Retinal pigment epithelial cell (primary cell): ENCODE measurements around the gene PLCL2.

ENCODE experiments used
- DNase-seq: peaks from one replicate; pipeline ENCODE4 v3.0.0-alpha.2; 2010; ENCODE audit warnings: low read depth
- H3K4me3 ChIP-seq: 2 replicates; pipeline ENCODE4 v1.5.1; 2011; ENCODE audit warnings: mild to moderate bottlenecking, low read length, control low read depth, moderate library complexity
- TF ChIP-seq, protein P1 (sequence below): conservative IDR thresholded peaks from 2 replicates; pipeline ENCODE4 v1.5.1; 2011; ENCODE audit warnings: low read depth, low read length, control low read depth, inconsistent platforms

Gene PLCL2

DNA sequence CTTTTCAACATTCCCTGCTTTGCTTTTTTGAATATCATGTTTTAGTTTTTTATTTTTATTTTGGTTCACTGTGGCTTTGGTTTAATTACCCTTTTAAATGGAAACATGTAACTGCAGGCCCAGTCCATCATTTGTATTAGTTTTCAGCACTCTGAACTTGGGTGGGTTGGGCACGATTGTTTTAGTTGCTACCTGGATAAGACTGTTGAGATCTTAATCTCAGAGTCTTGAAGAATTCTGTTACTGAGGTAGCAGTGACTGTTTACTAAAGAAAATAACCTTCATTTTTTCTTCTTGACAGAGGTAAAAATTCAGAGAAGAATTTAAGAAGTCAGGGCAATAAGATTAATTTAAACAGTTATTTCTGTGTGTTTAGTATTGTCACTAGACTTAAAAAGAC lies 15.2 kb downstream of the PLCL2 start:
- no peak for DNase-seq
- no peak overlapping the region for H3K4me3 ChIP-seq
- TF ChIP-seq, protein P1, sequence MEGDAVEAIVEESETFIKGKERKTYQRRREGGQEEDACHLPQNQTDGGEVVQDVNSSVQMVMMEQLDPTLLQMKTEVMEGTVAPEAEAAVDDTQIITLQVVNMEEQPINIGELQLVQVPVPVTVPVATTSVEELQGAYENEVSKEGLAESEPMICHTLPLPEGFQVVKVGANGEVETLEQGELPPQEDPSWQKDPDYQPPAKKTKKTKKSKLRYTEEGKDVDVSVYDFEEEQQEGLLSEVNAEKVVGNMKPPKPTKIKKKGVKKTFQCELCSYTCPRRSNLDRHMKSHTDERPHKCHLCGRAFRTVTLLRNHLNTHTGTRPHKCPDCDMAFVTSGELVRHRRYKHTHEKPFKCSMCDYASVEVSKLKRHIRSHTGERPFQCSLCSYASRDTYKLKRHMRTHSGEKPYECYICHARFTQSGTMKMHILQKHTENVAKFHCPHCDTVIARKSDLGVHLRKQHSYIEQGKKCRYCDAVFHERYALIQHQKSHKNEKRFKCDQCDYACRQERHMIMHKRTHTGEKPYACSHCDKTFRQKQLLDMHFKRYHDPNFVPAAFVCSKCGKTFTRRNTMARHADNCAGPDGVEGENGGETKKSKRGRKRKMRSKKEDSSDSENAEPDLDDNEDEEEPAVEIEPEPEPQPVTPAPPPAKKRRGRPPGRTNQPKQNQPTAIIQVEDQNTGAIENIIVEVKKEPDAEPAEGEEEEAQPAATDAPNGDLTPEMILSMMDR, result no peak

DNA sequence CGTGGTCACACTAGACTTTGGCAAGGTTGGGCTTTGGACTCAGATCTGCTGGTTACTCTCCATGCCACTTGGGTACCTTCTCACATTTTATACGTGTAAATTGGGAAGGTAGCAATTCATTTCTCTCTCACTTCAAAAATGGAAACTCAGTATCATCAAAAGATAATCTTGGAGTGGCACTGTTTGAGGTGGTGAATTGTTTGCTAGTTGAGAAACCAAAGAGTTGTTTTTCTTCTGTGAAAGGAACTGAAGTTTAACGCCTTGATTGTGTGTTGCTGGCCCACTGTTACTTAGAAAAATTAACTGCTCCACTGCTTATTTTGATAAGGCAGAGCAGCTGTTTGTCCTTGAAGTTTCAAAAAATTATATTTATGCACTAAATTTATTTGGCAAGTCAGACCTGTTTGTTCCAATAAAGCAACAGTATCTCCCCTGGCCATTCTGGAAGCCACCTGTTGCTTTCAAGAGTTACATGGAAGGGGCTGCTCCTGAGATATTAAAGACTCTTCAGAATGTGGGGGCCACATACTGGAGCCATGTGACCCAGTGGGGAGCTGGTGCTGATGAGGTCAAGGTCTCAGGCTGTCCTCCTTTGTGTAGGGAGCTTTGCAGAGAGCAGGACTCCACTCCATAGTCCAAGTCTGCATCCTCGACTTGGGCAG lies 16.2 kb downstream of the PLCL2 start:
- TF ChIP-seq, protein P1, result no peak
- no peak for DNase-seq
- no peak overlapping the region for H3K4me3 ChIP-seq

DNA sequence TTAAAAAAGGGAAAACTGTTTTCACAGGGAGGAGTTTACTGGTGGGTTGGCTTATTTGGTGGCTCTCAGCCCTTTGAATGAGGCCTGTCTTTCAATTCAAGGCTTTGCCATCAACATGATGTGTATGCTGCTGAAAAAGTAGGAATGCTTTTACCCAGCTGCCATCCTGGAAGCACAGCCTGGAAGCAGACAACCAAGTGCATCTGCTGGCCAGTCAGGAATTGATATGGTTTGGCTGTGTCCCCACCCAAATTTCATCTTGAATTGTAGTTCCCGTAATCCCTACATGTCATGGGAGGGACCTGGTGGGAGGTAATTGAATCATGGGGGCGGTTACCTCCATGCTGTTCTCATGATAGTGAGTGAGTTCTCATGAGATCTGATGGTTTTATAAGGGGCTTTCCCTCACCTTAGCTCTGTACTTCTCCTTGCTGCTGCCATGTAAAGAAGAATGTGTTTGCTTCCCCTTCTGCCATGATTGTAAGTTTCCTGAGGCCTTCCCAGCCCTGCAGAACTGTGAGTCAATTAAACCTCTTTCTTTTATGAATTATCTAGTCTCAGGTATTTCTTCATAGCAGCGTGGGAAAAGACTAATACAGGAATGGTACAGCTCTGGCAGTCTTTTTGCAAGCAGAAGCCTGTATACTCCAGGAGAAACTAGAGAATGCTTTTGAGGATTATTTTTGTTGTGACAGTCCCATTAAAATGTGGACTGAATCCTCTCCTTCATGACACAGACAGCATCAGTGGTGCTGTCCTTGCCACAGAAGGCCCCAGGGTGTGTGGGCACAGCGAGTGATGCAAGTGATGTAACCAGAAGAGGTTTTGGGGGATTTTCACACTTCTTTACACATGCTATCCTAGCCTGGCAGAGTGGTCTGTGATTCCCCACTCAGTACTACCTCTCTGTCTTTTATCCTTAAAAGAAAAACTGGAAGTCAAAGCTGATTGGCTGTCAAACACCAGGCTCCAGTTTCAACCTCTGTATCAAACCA lies 20.0 kb downstream of the PLCL2 start:
- H3K4me3 ChIP-seq, result no peak overlapping the region
- TF ChIP-seq, protein P1, result no peak
- no peak for DNase-seq

DNA sequence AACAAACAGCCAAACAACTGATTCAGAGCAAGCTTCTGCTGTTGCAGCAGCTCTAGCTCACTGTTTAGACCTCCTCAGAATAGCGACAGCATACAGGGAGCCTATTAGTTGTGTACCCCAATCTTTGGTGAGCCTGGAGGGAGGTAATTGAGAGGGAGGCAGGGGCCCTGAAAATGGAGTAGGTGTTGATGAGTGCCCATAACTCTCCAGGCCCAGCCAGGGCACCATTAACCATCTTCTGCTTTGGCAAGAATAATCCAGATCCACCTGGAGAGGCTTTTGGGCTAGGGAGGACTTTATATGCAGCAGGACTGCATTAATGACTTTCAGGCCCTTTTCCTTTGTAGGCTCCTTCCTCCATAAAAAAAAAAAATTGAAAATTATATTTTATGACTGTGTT lies 20.9 kb downstream of the PLCL2 start:
- DNase-seq, result no peak
- TF ChIP-seq, protein P1, result no peak
- H3K4me3 ChIP-seq, result no peak overlapping the region

DNA sequence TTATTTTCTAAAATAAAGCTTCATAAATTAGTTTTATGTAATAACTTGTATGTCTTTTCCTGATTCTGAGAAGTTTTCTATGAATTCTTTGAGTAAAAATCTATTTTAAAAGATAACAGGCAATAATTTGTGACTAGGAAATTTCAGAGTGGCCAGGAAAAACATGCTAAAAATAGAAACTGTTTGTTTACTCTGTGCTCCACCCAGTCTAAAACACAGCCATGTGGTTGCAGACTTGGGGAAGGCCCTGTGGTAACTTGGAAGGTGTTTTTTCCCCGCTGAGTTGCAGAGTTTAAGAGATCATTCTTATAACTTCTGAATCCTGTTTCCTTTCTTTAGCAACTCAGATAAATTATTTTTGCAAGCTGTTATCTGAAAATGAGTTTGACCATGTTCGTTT lies 21.9 kb downstream of the PLCL2 start:
- TF ChIP-seq, protein P1, result no peak
- no peak overlapping the region for H3K4me3 ChIP-seq
- no peak for DNase-seq

DNA sequence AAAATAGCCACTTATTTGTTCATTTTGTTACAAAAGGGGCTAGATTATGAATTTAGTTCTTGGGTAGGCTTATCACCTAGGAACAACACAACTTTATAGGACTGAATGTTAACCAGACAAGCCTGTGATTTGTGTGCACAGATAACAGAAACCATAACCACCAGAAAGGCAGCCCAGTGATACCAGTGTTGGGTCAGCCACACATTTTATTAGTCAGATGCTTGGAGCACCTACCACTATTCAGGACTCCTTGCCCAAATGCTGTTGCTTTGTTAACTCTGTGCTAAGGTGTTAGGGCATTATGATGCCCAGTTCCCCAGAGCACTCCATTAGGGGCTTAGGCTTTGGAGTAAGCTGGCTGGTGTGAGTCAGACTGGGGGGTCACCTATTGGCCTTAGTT lies 22.5 kb downstream of the PLCL2 start:
- TF ChIP-seq, protein P1, result no peak
- DNase-seq, result no peak
- H3K4me3 ChIP-seq, result no peak overlapping the region
